ENCODE results near the gene CYB5R2.

The CYB5R2 gene

GRCh38 chr11:7672960-7673723 is at the start of gene CYB5R2:
Gene CYB5R2 (minus strand): TSS chr11:7673500. CDS start chr11:7672825, 675 bp downstream.
- DNase-seq, result no peak

GRCh38 chr11:7714786-7715185 is 41.5 kb upstream of the CYB5R2 start:
- no peak for DNase-seq

GRCh38 chr11:7706377-7706776 is 33.1 kb upstream of the CYB5R2 start, which contains the start of gene OVCH2:
Gene OVCH2 (minus strand): TSS chr11:7706477. CDS start chr11:7706394, 83 bp downstream.
- no peak for DNase-seq

- no peak for DNase-seq
Observed at GRCh38 chr11:7703740-7704139, 30.4 kb upstream of the CYB5R2 start.

GRCh38 chr11:7696424-7696823 is 23.1 kb upstream of the CYB5R2 start:
- DNase-seq, result no peak

- DNase-seq, result no peak
Observed at GRCh38 chr11:7694235-7694634, 20.9 kb upstream of the CYB5R2 start.

GRCh38 chr11:7692426-7692825 is 19.1 kb upstream of the CYB5R2 start:
- DNase-seq, result no peak

- no peak for DNase-seq
Observed at GRCh38 chr11:7691759-7692350, 18.6 kb upstream of the CYB5R2 start.

- no peak for DNase-seq
Observed at GRCh38 chr11:7690648-7691047, 17.3 kb upstream of the CYB5R2 start.

GRCh38 chr11:7689239-7689638 is 15.9 kb upstream of the CYB5R2 start:
- no peak for DNase-seq

GRCh38 chr11:7688238-7688826 is 15.0 kb upstream of the CYB5R2 start:
- DNase-seq, result no peak

- no peak for DNase-seq
Observed at GRCh38 chr11:7687386-7687785, 14.1 kb upstream of the CYB5R2 start.

- DNase-seq, result no peak
Observed at GRCh38 chr11:7686761-7687160, 13.5 kb upstream of the CYB5R2 start.

GRCh38 chr11:7683571-7683970 is 10.3 kb upstream of the CYB5R2 start:
- no peak for DNase-seq

GRCh38 chr11:7677796-7678201 is 4.5 kb upstream of the CYB5R2 start:
- no peak for DNase-seq

GRCh38 chr11:7677071-7677470 is 3.8 kb upstream of the CYB5R2 start:
- no peak for DNase-seq

- no peak for DNase-seq
Observed at GRCh38 chr11:7675631-7676030, 2.3 kb upstream of the CYB5R2 start.

GRCh38 chr11:7673724-7674434 is 579 bp upstream of the CYB5R2 start:
- DNase-seq, result no peak

GRCh38 chr11:7672276-7672959 is 882 bp downstream of the CYB5R2 start:
- no peak for DNase-seq

- DNase-seq, result no peak
Observed at GRCh38 chr11:7671347-7672215, 1.7 kb downstream of the CYB5R2 start.

- DNase-seq, result no peak
Observed at GRCh38 chr11:7670641-7671040, 2.7 kb downstream of the CYB5R2 start.

- DNase-seq, result no peak
Observed at GRCh38 chr11:7668911-7669310, 4.4 kb downstream of the CYB5R2 start.

Measured in activated CD4-positive, alpha-beta T cell treated with anti-CD3 and anti-CD28 coated beads, Interleukin-2, amount 50 U/mL, for 4 hours (primary cell).